ENCODE data around the gene TMEM128. TPM values are rescaled to one million over a fixed set of nuclear protein-coding genes. Genes with fewer than 3 reads are reported as not detected.
A peak's percentile ranks its signal among the peaks of the same experiment; 100 is the strongest.

Gene TMEM128
- total RNA-seq, 1 experiment from 2014 or later: 26.8 TPM

GRCh38 chr4:4284827-4285618 lies 37.0 kb upstream of the TMEM128 start:
- ChIA-PET POLR2A (interaction anchor here (1.2 to 2.0 kb wide), 2 partner anchors 15 to 37 kb away, joined by 3 to 7 read pairs; partner anchors contain the start of gene TMEM128), CTCF (interaction anchor here (0.8 to 1.9 kb wide), 4 partner anchors 12 to 146 kb away, joined by 4 to 9 read pairs (median 5); no protein-coding TSS in a partner anchor)
- H3K9me3 Mint-ChIP-seq (ENCODE audit: unreplicated experiment): no peaks in the 10 kb centered on the region
- no peak overlapping the region for H3K4me3 Mint-ChIP-seq (ENCODE audit: unreplicated experiment)
- peaks cover 58% of the 10 kb centered on the region for H3K36me3 Mint-ChIP-seq (ENCODE audit: insufficient read depth, unreplicated experiment)
- TF ChIP-seq CTCF (IDR thresholded peaks at IDR 0.05; ENCODE audit: unreplicated experiment): no peak
- no TSS peak for BruUV-seq (replicated peaks)
- no peak overlapping the region for H3K27ac Mint-ChIP-seq (ENCODE audit: low read depth, unreplicated experiment)
- intact Hi-C loops (cut with micrococcal nuclease): no loop called here
- no peaks in the 10 kb centered on the region for H3K27me3 Mint-ChIP-seq (ENCODE audit: insufficient read depth, unreplicated experiment)
- DNase-seq (ENCODE audit: unreplicated experiment): peak; percentile 75
- peaks cover 23% of the 10 kb centered on the region for H3K4me1 Mint-ChIP-seq (ENCODE audit: insufficient read depth, unreplicated experiment)

- Mint-ChIP-seq H3K27ac (ENCODE audit: low read depth, unreplicated experiment) (no peak overlapping the region), H3K36me3 (ENCODE audit: insufficient read depth, unreplicated experiment) (peaks cover 90% of the 10 kb centered on the region), H3K4me3 (ENCODE audit: unreplicated experiment) (no peak overlapping the region), H3K27me3 (ENCODE audit: insufficient read depth, unreplicated experiment) (no peaks in the 10 kb centered on the region), H3K9me3 (ENCODE audit: unreplicated experiment) (no peaks in the 10 kb centered on the region), H3K4me1 (ENCODE audit: insufficient read depth, unreplicated experiment) (peaks cover 17% of the 10 kb centered on the region)
- TF ChIP-seq CTCF (IDR thresholded peaks at IDR 0.05; ENCODE audit: unreplicated experiment): no peak
- ChIA-PET CTCF (interaction anchor here (1.2 kb wide), 1 partner anchor 28 kb away, joined by 6 read pairs; no protein-coding TSS in a partner anchor), POLR2A (no interaction called here)
- DNase-seq (ENCODE audit: unreplicated experiment): no peak
- BruUV-seq (replicated peaks): no TSS peak
- intact Hi-C loops (cut with micrococcal nuclease): no loop called here
Observed at GRCh38 chr4:4281787-4282186, 33.8 kb upstream of the TMEM128 start.

- H3K36me3 Mint-ChIP-seq (ENCODE audit: insufficient read depth, unreplicated experiment): peaks cover 83% of the 10 kb centered on the region
- no peak for TF ChIP-seq CTCF (IDR thresholded peaks at IDR 0.05; ENCODE audit: unreplicated experiment)
- POLR2A ChIA-PET: interaction anchor here (1.0 kb wide), 1 partner anchor 12 kb away, joined by 3 read pairs; the partner anchor contains the start of genes LYAR and ZBTB49
- CTCF ChIA-PET: interaction anchor here (0.7 kb wide), 1 partner anchor 151 kb away, joined by 4 read pairs; no protein-coding TSS in a partner anchor
- DNase-seq (ENCODE audit: unreplicated experiment): no peak
- no TSS peak for BruUV-seq (replicated peaks)
- no peak overlapping the region for H3K4me3 Mint-ChIP-seq (ENCODE audit: unreplicated experiment)
- H3K27me3 Mint-ChIP-seq (ENCODE audit: insufficient read depth, unreplicated experiment): no peaks in the 10 kb centered on the region
- peaks cover 14% of the 10 kb centered on the region for H3K4me1 Mint-ChIP-seq (ENCODE audit: insufficient read depth, unreplicated experiment)
- intact Hi-C loops (cut with micrococcal nuclease): no loop called here
- H3K9me3 Mint-ChIP-seq (ENCODE audit: unreplicated experiment): no peaks in the 10 kb centered on the region
- H3K27ac Mint-ChIP-seq (ENCODE audit: low read depth, unreplicated experiment): peak overlapping the region; percentile 61
Observed at GRCh38 chr4:4277531-4277930, 29.5 kb upstream of the TMEM128 start.

- Mint-ChIP-seq H3K27me3 (ENCODE audit: insufficient read depth, unreplicated experiment) (no peaks in the 10 kb centered on the region), H3K36me3 (ENCODE audit: insufficient read depth, unreplicated experiment) (peaks cover 52% of the 10 kb centered on the region), H3K4me1 (ENCODE audit: insufficient read depth, unreplicated experiment) (peaks cover 46% of the 10 kb centered on the region), H3K27ac (ENCODE audit: low read depth, unreplicated experiment) (no peak overlapping the region), H3K4me3 (ENCODE audit: unreplicated experiment) (no peak overlapping the region), H3K9me3 (ENCODE audit: unreplicated experiment) (no peaks in the 10 kb centered on the region)
- intact Hi-C loops (cut with micrococcal nuclease): no loop called here
- TF ChIP-seq CTCF (IDR thresholded peaks at IDR 0.05; ENCODE audit: unreplicated experiment): no peak
- no TSS peak for BruUV-seq (replicated peaks)
- DNase-seq (ENCODE audit: unreplicated experiment): no peak
- CTCF ChIA-PET: interaction anchor here (1.0 kb wide), 2 partner anchors 14 to 61 kb away, joined by 3 to 4 read pairs; no protein-coding TSS in a partner anchor
- POLR2A ChIA-PET: interaction anchor here (0.7 to 0.8 kb wide), 2 partner anchors 14 to 1103 kb away, joined by 3 read pairs; no protein-coding TSS in a partner anchor
Observed at GRCh38 chr4:4274226-4274625, 26.2 kb upstream of the TMEM128 start.

Measured in MCF 10A (cell line).